B cell (primary cell): Measurements from ENCODE around the gene FKRP.

Experiments used
- EZH2 ChIP-seq: IDR thresholded peaks from 2 replicates; pipeline ENCODE4 v1.6.1; 2012; ENCODE audit warnings: borderline replicate concordance, low read depth, mild to moderate bottlenecking, moderate library complexity, low read length; ENCODE audit not compliant: insufficient read depth, poor library complexity, severe bottlenecking
- TF ChIP-seq, protein P1 (sequence below): fragments of 200-600 bp; IDR thresholded peaks from one replicate; pipeline ENCODE4 v1.8.0; 2022; ENCODE audit warnings: antibody characterized with exemption, mild to moderate bottlenecking

DNA sequence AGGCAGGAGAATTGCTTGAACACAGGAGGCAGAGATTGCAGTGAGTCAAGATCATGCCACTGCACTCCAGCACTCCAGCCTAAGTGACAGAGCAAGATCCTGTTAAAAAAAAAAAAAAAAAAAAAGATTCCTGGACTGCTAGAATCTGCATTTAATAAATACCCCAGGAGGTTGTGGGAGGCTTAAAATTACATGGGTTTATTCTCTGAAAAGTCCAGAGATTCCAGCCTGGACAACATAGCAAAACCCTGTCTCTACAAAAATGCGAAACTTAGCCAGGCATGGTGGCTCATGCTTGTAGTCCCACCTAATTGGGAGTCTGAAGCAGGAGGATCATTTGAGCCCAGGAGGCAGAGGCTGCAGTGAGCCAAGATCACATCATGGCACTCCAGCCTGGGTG is 52.0 kb downstream of the FKRP start:
- no peak for TF ChIP-seq EZH2
- TF ChIP-seq, protein P1, sequence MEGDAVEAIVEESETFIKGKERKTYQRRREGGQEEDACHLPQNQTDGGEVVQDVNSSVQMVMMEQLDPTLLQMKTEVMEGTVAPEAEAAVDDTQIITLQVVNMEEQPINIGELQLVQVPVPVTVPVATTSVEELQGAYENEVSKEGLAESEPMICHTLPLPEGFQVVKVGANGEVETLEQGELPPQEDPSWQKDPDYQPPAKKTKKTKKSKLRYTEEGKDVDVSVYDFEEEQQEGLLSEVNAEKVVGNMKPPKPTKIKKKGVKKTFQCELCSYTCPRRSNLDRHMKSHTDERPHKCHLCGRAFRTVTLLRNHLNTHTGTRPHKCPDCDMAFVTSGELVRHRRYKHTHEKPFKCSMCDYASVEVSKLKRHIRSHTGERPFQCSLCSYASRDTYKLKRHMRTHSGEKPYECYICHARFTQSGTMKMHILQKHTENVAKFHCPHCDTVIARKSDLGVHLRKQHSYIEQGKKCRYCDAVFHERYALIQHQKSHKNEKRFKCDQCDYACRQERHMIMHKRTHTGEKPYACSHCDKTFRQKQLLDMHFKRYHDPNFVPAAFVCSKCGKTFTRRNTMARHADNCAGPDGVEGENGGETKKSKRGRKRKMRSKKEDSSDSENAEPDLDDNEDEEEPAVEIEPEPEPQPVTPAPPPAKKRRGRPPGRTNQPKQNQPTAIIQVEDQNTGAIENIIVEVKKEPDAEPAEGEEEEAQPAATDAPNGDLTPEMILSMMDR = no peak
